GM18505 (cell line): ENCODE data around the gene CENPP.

Experiments
- ATAC-seq: cut with Tn5 transposase; IDR thresholded peaks from one replicate; pipeline ENCODE4 v1.9.1; 2021; ENCODE audit not compliant: unreplicated experiment
- POLR2A ChIP-seq: IDR thresholded peaks from 4 replicates; pipeline ENCODE4 v1.6.1; 2011; ENCODE audit warnings: borderline replicate concordance; ENCODE audit not compliant: insufficient read depth, insufficient read length; ENCODE audit errors: extremely low read depth

Gene CENPP

DNA sequence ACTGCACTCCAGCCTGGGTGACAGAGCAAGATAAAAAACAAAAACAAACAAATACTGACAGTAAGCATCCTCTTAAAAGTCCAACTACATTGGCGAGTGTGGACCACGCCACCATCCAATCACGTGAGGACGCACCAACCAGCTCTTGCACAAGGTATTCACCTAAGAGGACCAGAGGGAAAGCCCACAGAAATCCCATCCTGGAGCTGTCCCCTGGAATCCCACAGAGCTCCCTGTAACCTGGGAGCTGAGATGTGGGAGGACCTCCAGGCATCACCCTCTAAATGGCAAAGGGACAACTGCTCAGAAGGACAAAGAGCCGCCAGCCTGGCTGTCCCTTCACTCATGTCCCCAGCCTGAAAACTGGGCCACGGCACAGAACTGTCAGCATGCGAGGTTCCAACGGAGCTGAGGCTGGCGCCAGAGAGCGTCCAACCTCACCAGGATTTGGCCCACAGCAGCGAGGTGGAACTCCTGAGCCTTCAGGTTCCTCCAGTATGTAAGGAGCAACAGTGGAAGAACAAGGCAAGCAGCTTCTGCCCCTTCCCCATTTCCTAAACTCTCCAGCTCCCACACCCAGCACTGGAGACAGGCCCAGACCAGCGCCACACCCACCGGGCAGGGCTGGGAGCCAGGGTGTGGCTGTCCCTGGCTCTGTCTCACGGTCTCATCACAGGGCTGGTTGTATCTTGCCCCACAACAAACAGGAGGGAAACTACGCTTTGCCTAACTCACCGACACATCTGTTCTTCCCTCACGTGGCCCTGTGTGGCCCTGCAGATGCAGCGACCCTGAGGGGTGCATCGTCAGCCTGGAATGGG, 328.9 kb downstream of the CENPP start:
- no peak for TF ChIP-seq POLR2A
- ATAC-seq = no peak

DNA sequence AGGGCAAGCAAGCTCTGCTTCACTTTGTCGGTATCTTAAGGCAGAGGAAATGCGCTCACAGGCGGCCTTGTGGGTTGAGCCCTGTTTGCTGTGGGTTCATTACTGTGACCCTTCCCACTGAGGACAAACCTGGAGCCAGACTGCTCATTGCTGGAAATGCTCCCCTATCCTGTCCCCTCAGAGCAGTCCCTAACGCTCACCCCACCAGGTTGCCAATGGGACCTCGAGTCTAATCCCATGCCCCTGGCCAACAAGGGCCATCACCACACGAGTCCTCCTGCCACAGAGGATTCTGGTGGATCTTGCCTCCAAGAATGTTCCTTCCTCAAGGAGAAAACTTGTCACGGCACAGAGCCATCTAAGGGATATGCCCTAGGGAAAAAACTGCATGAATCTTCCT, 329.6 kb downstream of the CENPP start:
- no peak for TF ChIP-seq POLR2A
- ATAC-seq = no peak

DNA sequence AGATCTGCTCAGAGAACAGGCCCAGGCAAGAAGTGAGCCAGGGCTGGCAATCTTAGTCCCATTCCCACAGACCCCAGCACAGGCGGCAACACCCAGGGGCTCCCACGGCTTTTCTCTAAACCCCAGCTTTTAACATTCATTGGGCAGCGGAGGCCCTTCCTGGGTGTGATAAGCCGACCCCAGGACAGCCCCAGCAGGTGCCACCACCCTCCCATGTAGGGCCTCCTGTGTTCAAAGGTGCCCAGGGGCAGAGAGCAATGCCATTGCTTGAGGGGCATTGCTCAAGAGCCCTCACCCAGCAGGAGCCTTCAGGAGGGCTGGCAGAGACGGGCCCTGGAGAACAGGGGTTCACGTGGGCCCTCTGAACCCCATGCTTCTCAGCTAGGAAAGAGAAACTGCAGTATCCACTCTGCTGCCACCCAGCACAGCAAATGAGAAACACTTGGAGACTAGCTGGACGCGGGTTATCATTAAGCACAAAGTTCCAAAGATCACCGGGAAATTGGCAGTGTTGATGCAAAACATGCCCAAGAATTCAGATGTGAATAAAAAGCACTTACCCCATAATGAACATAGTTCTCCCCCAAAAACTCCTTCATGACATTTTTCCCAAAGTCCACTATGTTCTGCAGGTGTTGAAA, 330.3 kb downstream of the CENPP start:
- no peak for ATAC-seq
- TF ChIP-seq POLR2A = no peak

DNA sequence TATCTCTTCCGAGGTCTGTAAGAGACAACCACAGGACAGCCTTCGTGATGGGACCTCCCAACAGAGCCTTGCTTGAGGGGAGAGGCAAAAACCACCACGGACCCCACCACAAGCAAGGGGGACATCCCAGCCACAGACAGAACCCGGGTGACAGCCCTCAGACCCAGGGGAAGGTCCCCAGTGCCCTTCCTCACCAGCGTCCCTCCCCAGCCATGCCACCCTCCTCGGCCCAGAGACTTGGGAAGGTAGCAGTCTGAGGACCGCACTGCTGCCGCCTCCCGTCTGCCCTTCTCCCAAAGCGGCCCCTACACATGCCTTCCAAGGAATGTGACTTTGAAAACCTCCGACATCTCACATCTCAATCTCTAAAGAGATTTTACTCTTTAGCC, 330.8 kb downstream of the CENPP start:
- ATAC-seq = no peak
- TF ChIP-seq POLR2A = no peak

DNA sequence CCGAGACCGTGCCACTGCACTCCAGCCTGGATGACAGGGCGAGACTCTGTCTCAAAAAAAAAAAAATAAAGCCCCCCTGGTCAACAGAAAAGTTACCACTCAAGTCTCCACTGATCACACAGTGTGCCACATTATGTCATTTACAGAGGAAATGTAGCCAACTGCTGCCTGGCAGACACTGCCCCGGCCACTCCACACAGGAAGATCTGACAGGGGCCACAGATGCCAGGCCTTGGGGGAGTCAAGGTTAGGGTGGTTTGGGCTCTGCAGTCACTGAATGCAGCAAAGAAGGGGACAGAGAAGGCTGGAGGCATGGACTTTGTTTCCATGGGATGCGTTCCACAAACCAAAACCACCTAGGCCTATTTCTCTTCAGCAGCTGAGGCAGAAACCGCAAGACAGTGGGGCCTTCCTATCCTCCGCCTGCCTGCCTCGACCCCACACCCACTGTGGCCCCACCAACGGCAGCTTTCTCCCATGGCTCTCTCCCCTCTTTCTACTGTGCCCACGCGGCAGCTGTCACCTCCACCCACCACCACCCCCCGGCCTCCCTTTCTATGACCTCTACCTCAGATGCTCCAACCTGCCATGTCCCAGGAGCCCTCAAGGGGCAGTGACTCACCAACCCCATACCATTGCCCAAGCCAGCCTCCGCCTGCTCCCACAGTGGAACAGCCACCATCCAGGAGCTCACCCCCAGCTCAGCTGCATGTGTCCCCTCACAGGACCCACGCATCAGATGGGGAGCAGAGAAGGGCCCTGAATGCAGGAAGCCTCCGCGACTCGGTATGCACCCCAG, 331.7 kb downstream of the CENPP start:
- no peak for ATAC-seq
- no peak for TF ChIP-seq POLR2A

DNA sequence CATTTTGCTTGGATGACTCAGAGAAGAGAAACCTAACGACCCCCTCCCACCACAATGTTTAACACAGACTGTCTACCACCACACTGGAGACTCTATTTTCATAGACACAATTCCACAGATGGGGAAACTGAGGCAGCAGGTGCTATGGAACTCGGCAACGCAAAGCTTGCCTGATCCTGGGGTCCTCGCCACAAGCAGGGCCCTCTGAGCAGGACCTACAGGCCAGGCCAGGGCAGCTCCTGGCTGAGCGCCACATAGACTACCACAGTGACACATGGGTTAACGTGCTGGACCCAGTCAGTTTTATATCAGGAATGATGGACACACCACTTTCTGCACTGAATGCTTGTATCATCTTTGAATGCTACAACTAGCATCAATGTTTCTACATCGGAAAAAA, 332.4 kb downstream of the CENPP start:
- ATAC-seq = no peak
- TF ChIP-seq POLR2A = no peak

DNA sequence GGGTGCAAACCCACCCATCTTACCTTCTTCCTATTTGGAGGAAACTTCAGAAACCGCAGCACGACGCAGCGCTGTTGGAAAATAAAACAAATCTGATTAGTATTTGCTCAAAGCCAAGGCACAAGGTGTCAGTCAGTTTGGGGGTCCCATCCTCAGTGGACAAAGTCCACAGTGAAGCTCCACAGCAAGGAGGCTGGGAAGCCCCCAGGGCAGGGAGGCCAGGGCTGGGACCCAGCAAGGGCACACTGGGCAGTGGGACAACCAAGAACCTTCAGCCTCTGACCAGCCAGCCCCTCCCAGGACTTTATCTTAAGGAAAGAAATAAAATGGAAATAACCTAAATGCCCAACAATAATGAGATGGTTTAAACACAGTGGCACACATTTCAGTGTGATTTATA, 332.9 kb downstream of the CENPP start:
- no peak for ATAC-seq

DNA sequence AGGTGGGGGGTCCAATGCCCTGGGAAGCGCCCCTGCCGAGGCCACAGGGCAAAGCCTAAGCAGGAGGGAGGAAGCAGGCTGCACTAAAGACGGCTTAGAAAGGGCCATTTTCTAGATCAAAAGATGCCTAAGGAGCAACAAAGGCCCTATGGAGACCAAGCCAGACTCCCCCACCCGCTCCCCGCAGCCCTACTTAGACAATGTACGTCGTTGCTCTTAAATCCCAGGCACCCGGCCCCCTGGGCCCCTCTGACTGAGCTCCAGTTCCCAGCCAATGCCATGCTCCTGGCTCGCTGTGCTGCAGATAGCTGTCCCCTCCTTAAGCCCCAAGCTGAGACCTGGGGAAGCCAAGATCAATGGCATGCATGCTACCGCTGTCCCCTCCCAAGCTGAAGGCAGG, 333.8 kb downstream of the CENPP start:
- no peak for ATAC-seq
- TF ChIP-seq POLR2A = no peak

More for the DNA sequence above, 332.9 kb downstream of the CENPP start:
- no peak for TF ChIP-seq POLR2A

DNA sequence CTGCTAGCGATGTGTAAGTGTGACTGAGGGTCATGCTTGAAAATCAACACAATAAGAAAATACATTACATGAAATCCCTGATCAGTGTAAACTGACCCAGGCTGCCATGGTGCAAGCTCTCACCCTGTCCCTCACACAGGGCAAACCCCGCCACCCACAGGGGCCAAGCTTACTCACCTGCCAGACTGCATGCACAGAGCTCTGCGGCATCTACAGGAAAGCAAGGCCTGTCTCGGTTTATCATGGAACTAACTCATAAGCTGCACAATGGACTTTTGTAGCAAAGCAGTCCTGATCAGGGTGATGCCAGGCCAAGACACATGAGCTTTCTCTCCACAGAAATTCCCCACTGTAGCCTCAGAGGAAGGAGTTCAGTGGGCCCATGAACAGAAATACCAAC, 334.5 kb downstream of the CENPP start:
- no peak for ATAC-seq
- TF ChIP-seq POLR2A = no peak

DNA sequence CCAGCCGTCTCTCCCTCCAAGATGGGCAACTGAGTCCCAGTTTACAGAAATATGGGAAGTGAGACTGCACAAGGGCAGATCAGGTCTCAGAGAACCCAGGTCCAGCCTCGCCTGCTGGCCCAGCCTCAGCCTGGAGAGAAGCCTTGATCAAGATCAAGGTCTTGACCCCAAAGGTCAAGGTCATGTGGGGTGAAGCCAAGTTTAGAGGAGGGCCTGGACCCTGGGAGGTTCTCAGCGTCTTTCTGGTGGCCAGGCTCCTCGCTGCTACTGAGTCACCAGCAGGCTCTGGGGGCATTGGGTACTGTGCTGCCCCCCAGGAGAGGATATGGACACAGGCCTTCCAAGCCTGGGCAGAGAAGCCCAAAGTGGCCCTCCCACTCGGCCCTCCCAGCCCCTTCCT, 335.4 kb downstream of the CENPP start:
- no peak for ATAC-seq
- TF ChIP-seq POLR2A = no peak

DNA sequence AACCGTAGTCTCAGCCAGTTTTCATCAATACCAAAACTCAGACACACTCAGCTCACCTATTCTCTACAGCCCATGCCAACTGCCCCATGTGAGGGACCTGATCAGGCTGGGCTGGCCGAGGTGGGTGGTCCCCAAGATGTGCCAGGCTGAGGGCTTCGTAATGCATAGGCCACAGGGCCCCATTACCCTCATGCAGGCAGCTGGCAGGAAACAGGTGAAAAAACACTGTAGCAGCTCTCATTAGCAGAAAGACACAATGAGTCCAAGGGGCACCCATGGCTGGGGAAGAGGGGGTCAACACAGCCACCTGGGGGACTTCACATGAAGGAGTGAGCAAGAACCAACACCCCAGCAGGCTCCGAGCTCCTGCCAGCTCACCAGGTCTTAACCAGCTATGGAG, 336.0 kb downstream of the CENPP start:
- no peak for TF ChIP-seq POLR2A
- ATAC-seq = no peak

DNA sequence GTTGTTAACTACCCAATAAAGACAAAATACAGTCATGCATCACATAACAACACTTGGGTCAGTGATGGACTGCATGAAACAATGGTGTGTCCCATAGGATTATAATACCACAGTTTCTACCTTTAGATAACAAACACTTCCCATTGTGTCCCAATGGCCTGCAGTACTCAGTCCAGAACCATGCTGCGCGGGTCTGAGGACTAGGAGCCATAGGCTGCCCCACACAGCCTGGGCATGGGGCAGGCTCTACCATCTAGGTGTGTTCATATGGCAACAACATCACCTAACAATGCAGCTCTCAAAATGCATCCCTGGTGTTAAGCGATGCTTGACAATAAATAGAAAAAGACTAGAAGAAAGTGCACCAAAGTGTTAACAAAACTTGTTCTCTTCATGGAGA, 337.4 kb downstream of the CENPP start:
- no peak for TF ChIP-seq POLR2A
- no peak for ATAC-seq

DNA sequence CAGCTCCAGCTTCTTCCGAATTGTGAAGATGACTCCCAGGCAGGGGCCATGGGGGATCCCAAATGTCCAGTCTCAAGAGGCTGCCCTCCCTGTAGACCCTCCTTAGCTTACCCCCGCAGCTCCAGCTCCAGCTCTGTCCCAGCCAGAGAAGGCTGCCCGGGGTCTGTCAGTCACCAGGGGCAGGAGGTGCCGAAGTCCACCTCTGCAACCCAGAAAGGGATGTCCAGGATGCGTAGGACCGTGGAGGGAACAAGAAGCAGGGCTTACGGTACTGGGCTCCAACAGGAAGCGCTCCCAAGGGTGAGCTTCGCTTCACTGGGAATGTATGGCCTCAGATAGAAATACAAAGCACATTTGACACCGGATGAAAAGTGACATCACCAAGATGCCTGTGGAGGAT, 338.2 kb downstream of the CENPP start:
- ATAC-seq = no peak
- no peak for TF ChIP-seq POLR2A
